Endothelial cell of umbilical vein (primary cell): ENCODE results near the gene HOXD12. TPM values are rescaled to one million over a fixed set of nuclear protein-coding genes. Genes with fewer than 3 reads are reported as not detected.

Experiments
- BruUV-seq: library from RNA; stranded (reverse); fragments of 400-500 nt; replicated peaks from 2 replicates; lab custom pipeline; 2021; lab: Mats Ljungman, UMichigan
- CTCF ChIA-PET: fragments of 300-600, 350-600 bp; sonication (Branson Sonifier 250); formaldehyde crosslinking; loops from one replicate; lab custom pipeline; 2021; ENCODE audit warnings: antibody characterized with exemption, inconsistent platforms; lab: Charles Lee
- POLR2A ChIA-PET: fragments of 300-600, 350-600 bp; sonication (Branson Sonifier 250); formaldehyde crosslinking; loops from one replicate; lab custom pipeline; 2021; ENCODE audit warnings: antibody characterized with exemption, inconsistent platforms; lab: Charles Lee
- DNase-seq: peaks from one replicate; pipeline ENCODE4 v3.0.0-alpha.2; 2011; ENCODE audit warnings: low read depth, low spot score
- FAIRE-seq: peaks from 2 replicates; lab custom pipeline; 2011; peaks lifted over from hg19 to GRCh38; lab: Jason Lieb, UNC
- H2AFZ ChIP-seq: 2 replicates; pipeline ENCODE4 v1.6.0; 2012; ENCODE audit warnings: low read depth, low read length, control low read depth, inconsistent platforms
- H3K27ac ChIP-seq: 2 replicates; pipeline ENCODE4 v1.5.1; 2011; ENCODE audit warnings: low read depth, mild to moderate bottlenecking, control low read depth, low read length, moderate library complexity; ENCODE audit not compliant: insufficient read depth
- H3K27me3 ChIP-seq, 2 experiments: 2 replicates each; pipeline versions ENCODE4 v1.6.0 to v1.6.1; 2011; ENCODE audit warnings: low read length in 2 of 2, mixed read lengths in 1 of 2; ENCODE audit not compliant: control insufficient read depth in 2 of 2, insufficient read depth in 2 of 2
- H3K36me3 ChIP-seq, 2 experiments: 2 replicates in 1 of 2; 3 replicates in 1 of 2; pipeline ENCODE4 v1.5.1; 2011; ENCODE audit warnings: low read length in 2 of 2, mild to moderate bottlenecking in 1 of 2, moderate library complexity in 1 of 2; ENCODE audit not compliant: control insufficient read depth in 2 of 2, insufficient read depth in 2 of 2; ENCODE audit errors: extremely low read depth in 1 of 2
- H3K4me1 ChIP-seq: 3 replicates; pipeline ENCODE4 v1.5.1; 2011; ENCODE audit warnings: mild to moderate bottlenecking, low read length; ENCODE audit not compliant: control insufficient read depth, insufficient read depth; ENCODE audit errors: extremely low read depth
- H3K4me2 ChIP-seq: 2 replicates; pipeline ENCODE4 v1.6.1; 2011; ENCODE audit warnings: low read length, control low read depth, mixed read lengths; ENCODE audit not compliant: insufficient read depth
- H3K4me3 ChIP-seq, 3 experiments: fragments of 200-600 bp in 1 of 3; sonication (generic), shearing (Covaris generic) in 1 of 3; replicated peaks in 1 of 3; 2 replicates each; pipeline ENCODE4 v1.5.1; 2011 to 2016; ENCODE audit warnings: control low read depth in 3 of 3, low read length in 3 of 3, mild to moderate bottlenecking in 2 of 3, inconsistent platforms in 1 of 3, low read depth in 1 of 3, moderate library complexity in 1 of 3; ENCODE audit not compliant: insufficient read depth in 1 of 3
- H3K79me2 ChIP-seq: 2 replicates; pipeline ENCODE4 v1.6.0; 2012; ENCODE audit warnings: low read length, inconsistent platforms; ENCODE audit not compliant: control insufficient read depth, insufficient read depth
- H3K9ac ChIP-seq: replicated peaks from 2 replicates; pipeline ENCODE3; 2011; ENCODE audit warnings: low read length, control low read depth; ENCODE audit not compliant: insufficient read depth; ENCODE audit errors: extremely low read depth
- H3K9me1 ChIP-seq: replicated peaks from 3 replicates; pipeline ENCODE4 v1.6.0; 2011; ENCODE audit warnings: mild to moderate bottlenecking, low read length; ENCODE audit not compliant: control insufficient read depth, insufficient read depth; ENCODE audit errors: extremely low read depth
- H3K9me3 ChIP-seq: replicated peaks from 2 replicates; pipeline ENCODE4 v1.5.1; 2012; ENCODE audit warnings: low read length, inconsistent platforms; ENCODE audit not compliant: control insufficient read depth, insufficient read depth
- H4K20me1 ChIP-seq: replicated peaks from 2 replicates; pipeline ENCODE3; 2011; ENCODE audit warnings: mild to moderate bottlenecking, low read length; ENCODE audit not compliant: control insufficient read depth, insufficient read depth; ENCODE audit errors: extremely low read depth
- EZH2 ChIP-seq: IDR thresholded peaks from 2 replicates; pipeline ENCODE4 v1.6.1; 2012; ENCODE audit warnings: borderline replicate concordance, low read depth, mild to moderate bottlenecking, moderate library complexity, low read length, inconsistent platforms; ENCODE audit not compliant: severe bottlenecking
- FOS ChIP-seq: IDR thresholded peaks from 2 replicates; pipeline ENCODE4 v1.6.1; 2011; ENCODE audit warnings: mild to moderate bottlenecking, low read length, moderate library complexity, borderline replicate concordance; ENCODE audit not compliant: insufficient read depth
- GATA2 ChIP-seq: IDR thresholded peaks from 2 replicates; pipeline ENCODE4 v1.7.0; 2011; ENCODE audit warnings: low read depth, mild to moderate bottlenecking, moderate library complexity, mixed read lengths, low read length; ENCODE audit not compliant: insufficient read length, insufficient read depth
- JUN ChIP-seq: IDR thresholded peaks from 2 replicates; pipeline ENCODE4 v1.6.1; 2011; ENCODE audit warnings: borderline replicate concordance, low read depth; ENCODE audit not compliant: insufficient read length, insufficient read depth
- MYC ChIP-seq: IDR thresholded peaks from one replicate; pipeline ENCODE4 v1.6.1; 2011; ENCODE audit warnings: mild to moderate bottlenecking, low read depth, low read length
- POLR2A ChIP-seq: IDR thresholded peaks from 2 replicates; pipeline ENCODE4 v1.6.1; 2012; ENCODE audit warnings: low read depth, mild to moderate bottlenecking, control low read depth, low read length
- dilution Hi-C: fragments of 300-500 bp; cut with MboI; formaldehyde crosslinking; loops from one replicate; pipeline ENCODE4 v1.15.0; 2019; ENCODE audit warnings: low sequenced_read_pairs; ENCODE audit not compliant: extremely low pct_ligation_motif_present
- intact Hi-C: fragments of 100-400 bp; cut with micrococcal nuclease; formaldehyde crosslinking; loops from one replicate; pipeline ENCODE4 v1.10.0; 2022
- polyA plus RNA-seq, 4 experiments: library from polyadenylated mRNA; depleted of rRNA in 3 of 4; stranded (reverse) in 3 of 4; unstranded in 1 of 4; fragments of >200 nt; gene quantifications; 2 replicates each; pipeline versions ENCODE4 v1.2.1 to v1.2.3, GENCODE V29; 2011 to 2012; ENCODE audit warnings: missing spikeins in 1 of 4
- total RNA-seq: library from RNA; stranded (reverse); gene quantifications from 2 replicates; pipeline ENCODE4 v1.2.3, GENCODE V29; 2021
- TF ChIP-seq, protein P1 (sequence below): IDR thresholded peaks from 2 replicates; pipeline ENCODE4 v1.6.1; 2011; ENCODE audit not compliant: insufficient read depth, insufficient read length

Gene HOXD12
- total and polyA plus RNA-seq, 2 donors (not counting 3 experiments of a cell fraction or from before 2014, with no cell fraction given) = not detected

DNA sequence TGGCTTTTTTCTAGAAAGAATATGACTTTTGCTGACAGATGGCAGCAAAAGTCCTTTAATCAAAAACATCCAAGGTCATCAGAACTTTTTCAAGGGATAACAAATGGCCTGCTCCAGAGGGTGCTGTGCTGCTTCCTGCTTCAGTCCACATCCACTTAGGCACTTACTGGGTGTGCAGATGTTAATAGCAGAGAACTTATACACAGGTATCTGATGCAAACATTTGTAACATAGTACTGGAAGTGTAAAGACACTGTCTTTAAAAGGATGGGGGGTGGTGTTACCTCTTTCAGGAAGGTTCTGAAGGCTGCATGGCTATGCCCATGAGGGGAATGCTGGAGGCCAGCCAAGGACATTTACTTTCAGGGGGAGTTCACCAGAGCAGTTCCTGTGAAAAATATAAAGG lies 35.4 kb downstream of the HOXD12 start:
- TF ChIP-seq JUN = no peak
- no peak for TF ChIP-seq GATA2
- TF ChIP-seq POLR2A = no peak
- no peak for TF ChIP-seq MYC
- TF ChIP-seq EZH2 = no peak
- TF ChIP-seq, protein P1, sequence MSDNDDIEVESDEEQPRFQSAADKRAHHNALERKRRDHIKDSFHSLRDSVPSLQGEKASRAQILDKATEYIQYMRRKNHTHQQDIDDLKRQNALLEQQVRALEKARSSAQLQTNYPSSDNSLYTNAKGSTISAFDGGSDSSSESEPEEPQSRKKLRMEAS = no peak
- no peak for TF ChIP-seq FOS
- Histone ChIP-seq H3K4me2 (peak overlapping the region; percentile 99), H3K79me2 (peaks cover 54% of the 10 kb centered on the region), H3K36me3 (no peaks in the 10 kb centered on the region), H2AFZ (no peak overlapping the region), H3K27ac (peak overlapping the region; percentile 86), H3K27me3 (no peaks in the 10 kb centered on the region), H3K9ac (no peak overlapping the region), H3K4me3 (no peak overlapping the region), H4K20me1 (no peaks in the 10 kb centered on the region), H3K9me3 (no peaks in the 10 kb centered on the region), H3K9me1 (no peaks in the 10 kb centered on the region), H3K4me1 (peaks cover 52% of the 10 kb centered on the region)
- BruUV-seq = no TSS peak
- FAIRE-seq (peak; percentile 67), DNase-seq (peak; percentile 68)
- CTCF ChIA-PET = interaction anchor here (1.6 to 10.1 kb wide), 4 partner anchors 320 to 519 kb away, joined by 5 to 227 read pairs (median 78); no protein-coding TSS in a partner anchor
- dilution Hi-C loops = loop anchor here (25.0 kb wide), 1 partner anchor 502 kb away; no protein-coding TSS in a partner anchor
- POLR2A ChIA-PET = no interaction called here
- intact Hi-C loops = no loop called here
